ENCODE measurements around the gene ABCD1. TPM values are rescaled to one million over a fixed set of nuclear protein-coding genes. Genes with fewer than 3 reads are reported as not detected.
"Not testable (repeated sequence)": the region's sequence is repeated elsewhere in the genome, so short reads cannot be mapped to it uniquely, and the experiment has no call there.

The ABCD1 gene
- total RNA-seq, 1 donor from 2014 or later: 15.1 TPM

- H3K27me3 ChIP-seq: no peaks in the 10 kb centered on the region
- ATAC-seq (no peak), DNase-seq (no peak)
- peaks cover 12% of the 10 kb centered on the region for H3K36me3 ChIP-seq
- H3K9me3 ChIP-seq: no peaks in the 10 kb centered on the region
- intact Hi-C loops (cut with DNase I): no loop called here
- H3K4me3 ChIP-seq: no peak overlapping the region
- H3K27ac ChIP-seq: no peak overlapping the region
- TF ChIP-seq, protein P1, sequence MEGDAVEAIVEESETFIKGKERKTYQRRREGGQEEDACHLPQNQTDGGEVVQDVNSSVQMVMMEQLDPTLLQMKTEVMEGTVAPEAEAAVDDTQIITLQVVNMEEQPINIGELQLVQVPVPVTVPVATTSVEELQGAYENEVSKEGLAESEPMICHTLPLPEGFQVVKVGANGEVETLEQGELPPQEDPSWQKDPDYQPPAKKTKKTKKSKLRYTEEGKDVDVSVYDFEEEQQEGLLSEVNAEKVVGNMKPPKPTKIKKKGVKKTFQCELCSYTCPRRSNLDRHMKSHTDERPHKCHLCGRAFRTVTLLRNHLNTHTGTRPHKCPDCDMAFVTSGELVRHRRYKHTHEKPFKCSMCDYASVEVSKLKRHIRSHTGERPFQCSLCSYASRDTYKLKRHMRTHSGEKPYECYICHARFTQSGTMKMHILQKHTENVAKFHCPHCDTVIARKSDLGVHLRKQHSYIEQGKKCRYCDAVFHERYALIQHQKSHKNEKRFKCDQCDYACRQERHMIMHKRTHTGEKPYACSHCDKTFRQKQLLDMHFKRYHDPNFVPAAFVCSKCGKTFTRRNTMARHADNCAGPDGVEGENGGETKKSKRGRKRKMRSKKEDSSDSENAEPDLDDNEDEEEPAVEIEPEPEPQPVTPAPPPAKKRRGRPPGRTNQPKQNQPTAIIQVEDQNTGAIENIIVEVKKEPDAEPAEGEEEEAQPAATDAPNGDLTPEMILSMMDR (IDR thresholded peaks at IDR 0.05): no peak
- H3K4me1 ChIP-seq: no peaks in the 10 kb centered on the region
Measured at GRCh38 chrX:153697924-153698865, 26.5 kb upstream of the ABCD1 start.

GRCh38 chrX:153699210-153699783 lies 25.4 kb upstream of the ABCD1 start:
- DNase-seq; H3K27me3 ChIP-seq; H3K27ac ChIP-seq; H3K4me1 ChIP-seq; ATAC-seq; H3K9me3 ChIP-seq; intact Hi-C loops (cut with DNase I); H3K4me3 ChIP-seq: not testable (repeated sequence)
- H3K36me3 ChIP-seq: peaks cover 15% of the 10 kb centered on the region

DNA sequence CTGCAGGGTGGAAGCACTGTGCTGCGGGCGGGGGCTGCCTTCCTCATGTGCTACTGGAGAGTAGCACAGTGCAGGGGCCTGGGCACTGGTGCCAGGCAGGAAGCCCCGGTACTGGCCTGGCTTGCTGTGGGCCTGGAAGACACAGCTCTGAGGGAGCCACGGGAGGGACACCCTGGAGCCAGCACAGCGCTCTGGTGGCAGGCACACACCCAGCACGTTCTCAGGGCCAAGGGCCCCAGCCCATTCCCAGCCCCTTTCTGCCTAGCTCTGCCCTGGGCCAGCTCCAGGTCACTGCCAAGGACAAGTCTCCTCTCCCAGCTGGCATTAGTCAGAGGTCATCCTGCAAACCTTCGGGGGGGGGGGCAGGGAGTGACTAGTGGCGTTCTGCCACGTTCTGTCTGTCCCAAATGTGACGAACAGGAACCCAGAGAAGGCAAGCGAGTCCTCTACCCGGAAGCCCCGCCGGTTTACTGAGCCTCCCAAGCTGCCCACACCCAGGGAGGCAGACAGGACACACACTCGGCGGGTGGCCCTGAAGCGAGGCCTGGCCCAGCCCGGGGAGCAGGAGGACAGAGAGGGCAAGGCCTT lies 24.8 kb upstream of the ABCD1 start:
- ATAC-seq; H3K4me3 ChIP-seq; H3K27ac ChIP-seq; H3K4me1 ChIP-seq; intact Hi-C loops (cut with DNase I); H3K9me3 ChIP-seq; DNase-seq; H3K27me3 ChIP-seq: not testable (repeated sequence)
- peaks cover 20% of the 10 kb centered on the region for H3K36me3 ChIP-seq

GRCh38 chrX:153700376-153700945 lies 24.2 kb upstream of the ABCD1 start:
- no peak overlapping the region for H3K4me3 ChIP-seq
- H3K4me1 ChIP-seq: no peaks in the 10 kb centered on the region
- no peaks in the 10 kb centered on the region for H3K9me3 ChIP-seq
- ATAC-seq: no peak
- DNase-seq: no peak
- TF ChIP-seq, protein P1 (IDR thresholded peaks at IDR 0.05): no peak
- intact Hi-C loops (cut with DNase I): no loop called here
- peaks cover 20% of the 10 kb centered on the region for H3K36me3 ChIP-seq
- no peaks in the 10 kb centered on the region for H3K27me3 ChIP-seq
- no peak overlapping the region for H3K27ac ChIP-seq

DNA sequence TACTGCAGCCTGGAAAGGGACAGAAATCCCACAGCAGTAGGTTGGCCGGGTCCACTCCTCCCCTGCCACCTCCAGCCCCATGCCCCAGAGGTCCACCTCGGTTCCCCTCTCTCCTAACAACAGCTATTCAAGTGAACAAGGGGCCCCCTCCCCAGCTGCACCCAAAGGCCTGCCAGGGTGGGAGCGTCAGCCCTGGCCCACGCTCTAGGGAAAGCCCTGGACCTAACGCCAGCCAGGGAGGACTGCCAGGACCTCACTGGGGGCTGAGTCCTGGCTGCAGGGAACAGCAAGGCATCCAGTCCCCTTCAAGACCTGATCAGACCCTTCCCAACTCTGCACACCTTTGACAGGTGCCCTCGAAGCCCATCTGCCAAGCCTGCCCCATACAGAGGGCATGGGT lies 23.7 kb upstream of the ABCD1 start:
- TF ChIP-seq, protein P1 (IDR thresholded peaks at IDR 0.05): no peak
- no peak overlapping the region for H3K4me3 ChIP-seq
- H3K36me3 ChIP-seq: peaks cover 20% of the 10 kb centered on the region
- DNase-seq (no peak), ATAC-seq (no peak)
- intact Hi-C loops (cut with DNase I): no loop called here
- H3K9me3 ChIP-seq: no peaks in the 10 kb centered on the region
- H3K4me1 ChIP-seq: no peaks in the 10 kb centered on the region
- H3K27me3 ChIP-seq: no peaks in the 10 kb centered on the region
- no peak overlapping the region for H3K27ac ChIP-seq

DNA sequence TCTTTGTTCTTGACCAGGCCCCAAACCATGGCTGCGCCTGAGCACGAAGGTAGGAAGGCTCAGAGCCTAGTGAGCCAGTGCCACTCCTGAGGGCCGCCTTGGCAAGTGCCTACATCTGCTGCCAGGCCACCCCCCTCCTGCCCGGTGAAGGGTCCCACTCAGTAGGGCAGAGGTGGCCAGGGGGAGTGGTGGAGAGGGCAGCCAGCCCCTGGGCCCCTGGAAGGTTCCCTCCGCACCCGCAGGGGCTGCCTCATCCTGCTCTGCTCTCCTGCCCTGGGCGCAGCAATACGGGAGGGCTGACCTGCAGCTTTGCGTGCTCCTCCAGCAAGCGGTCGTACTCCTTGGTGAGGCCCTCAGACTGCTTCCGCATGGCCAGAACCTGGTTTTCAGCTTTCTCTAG lies 22.9 kb upstream of the ABCD1 start:
- Histone ChIP-seq H3K36me3 (peaks cover 20% of the 10 kb centered on the region), H3K4me3 (no peak overlapping the region), H3K27me3 (no peaks in the 10 kb centered on the region), H3K4me1 (no peaks in the 10 kb centered on the region), H3K27ac (no peak overlapping the region), H3K9me3 (no peaks in the 10 kb centered on the region)
- ATAC-seq (no peak), DNase-seq (no peak)
- TF ChIP-seq, protein P1 (IDR thresholded peaks at IDR 0.05): no peak
- intact Hi-C loops (cut with DNase I): no loop called here

Data from upper lobe of right lung (tissue), 1 donor.